ENCODE data around the gene DNTTIP2. TPM values are rescaled to one million over a fixed set of nuclear protein-coding genes. Genes with fewer than 3 reads are reported as not detected.

DNTTIP2 gene
- total and polyA plus RNA-seq, 9 of the 15 experiments (the other 6 are each of a cell fraction or from before 2014, with no cell fraction given), result 50.4 to 138 (median 97.0) TPM

DNA sequence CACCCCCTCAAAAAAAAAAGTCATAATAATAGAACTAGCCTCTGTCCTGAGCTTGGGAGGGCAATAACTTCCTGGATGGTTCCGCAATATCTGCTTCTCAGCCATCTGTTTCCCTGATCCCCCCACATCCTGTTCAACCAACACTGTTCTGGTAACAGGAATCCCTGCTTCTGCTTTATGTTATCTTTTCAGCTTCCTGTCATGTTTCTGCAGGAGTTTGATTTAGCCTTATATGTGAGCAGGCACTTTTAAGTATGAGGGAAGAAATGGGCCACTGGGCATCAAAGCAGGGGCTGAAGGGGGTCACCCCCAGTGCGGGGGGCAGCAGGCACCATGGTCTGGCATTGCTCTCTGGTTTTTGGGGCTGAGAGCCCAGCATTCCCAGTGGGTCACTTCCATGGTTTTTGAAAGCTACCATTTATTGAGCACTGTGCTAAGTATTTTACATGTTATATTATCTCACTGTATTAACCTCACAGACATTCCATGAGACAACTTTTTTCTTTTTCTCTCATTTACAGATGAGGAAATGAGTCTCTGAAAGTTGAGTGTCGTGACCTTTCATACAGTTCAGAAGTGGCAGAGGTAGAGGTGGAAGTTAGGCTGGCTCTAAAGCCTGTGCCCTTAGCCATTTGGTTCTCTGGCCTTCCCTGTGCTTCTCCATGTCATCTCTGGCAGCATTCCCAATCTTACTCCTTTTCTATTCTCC is 61.9 kb downstream of the DNTTIP2 start (continued):
- TF ChIP-seq, protein P1, sequence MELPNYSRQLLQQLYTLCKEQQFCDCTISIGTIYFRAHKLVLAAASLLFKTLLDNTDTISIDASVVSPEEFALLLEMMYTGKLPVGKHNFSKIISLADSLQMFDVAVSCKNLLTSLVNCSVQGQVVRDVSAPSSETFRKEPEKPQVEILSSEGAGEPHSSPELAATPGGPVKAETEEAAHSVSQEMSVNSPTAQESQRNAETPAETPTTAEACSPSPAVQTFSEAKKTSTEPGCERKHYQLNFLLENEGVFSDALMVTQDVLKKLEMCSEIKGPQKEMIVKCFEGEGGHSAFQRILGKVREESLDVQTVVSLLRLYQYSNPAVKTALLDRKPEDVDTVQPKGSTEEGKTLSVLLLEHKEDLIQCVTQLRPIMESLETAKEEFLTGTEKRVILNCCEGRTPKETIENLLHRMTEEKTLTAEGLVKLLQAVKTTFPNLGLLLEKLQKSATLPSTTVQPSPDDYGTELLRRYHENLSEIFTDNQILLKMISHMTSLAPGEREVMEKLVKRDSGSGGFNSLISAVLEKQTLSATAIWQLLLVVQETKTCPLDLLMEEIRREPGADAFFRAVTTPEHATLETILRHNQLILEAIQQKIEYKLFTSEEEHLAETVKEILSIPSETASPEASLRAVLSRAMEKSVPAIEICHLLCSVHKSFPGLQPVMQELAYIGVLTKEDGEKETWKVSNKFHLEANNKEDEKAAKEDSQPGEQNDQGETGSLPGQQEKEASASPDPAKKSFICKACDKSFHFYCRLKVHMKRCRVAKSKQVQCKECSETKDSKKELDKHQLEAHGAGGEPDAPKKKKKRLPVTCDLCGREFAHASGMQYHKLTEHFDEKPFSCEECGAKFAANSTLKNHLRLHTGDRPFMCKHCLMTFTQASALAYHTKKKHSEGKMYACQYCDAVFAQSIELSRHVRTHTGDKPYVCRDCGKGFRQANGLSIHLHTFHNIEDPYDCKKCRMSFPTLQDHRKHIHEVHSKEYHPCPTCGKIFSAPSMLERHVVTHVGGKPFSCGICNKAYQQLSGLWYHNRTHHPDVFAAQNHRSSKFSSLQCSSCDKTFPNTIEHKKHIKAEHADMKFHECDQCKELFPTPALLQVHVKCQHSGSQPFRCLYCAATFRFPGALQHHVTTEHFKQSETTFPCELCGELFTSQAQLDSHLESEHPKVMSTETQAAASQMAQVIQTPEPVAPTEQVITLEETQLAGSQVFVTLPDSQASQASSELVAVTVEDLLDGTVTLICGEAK (IDR thresholded peaks at IDR 0.05), result no peak
- TF ChIP-seq, protein P1 (CRISPR knock-in tag; IDR thresholded peaks at IDR 0.05), result no peak
- TF ChIP-seq, protein P2, sequence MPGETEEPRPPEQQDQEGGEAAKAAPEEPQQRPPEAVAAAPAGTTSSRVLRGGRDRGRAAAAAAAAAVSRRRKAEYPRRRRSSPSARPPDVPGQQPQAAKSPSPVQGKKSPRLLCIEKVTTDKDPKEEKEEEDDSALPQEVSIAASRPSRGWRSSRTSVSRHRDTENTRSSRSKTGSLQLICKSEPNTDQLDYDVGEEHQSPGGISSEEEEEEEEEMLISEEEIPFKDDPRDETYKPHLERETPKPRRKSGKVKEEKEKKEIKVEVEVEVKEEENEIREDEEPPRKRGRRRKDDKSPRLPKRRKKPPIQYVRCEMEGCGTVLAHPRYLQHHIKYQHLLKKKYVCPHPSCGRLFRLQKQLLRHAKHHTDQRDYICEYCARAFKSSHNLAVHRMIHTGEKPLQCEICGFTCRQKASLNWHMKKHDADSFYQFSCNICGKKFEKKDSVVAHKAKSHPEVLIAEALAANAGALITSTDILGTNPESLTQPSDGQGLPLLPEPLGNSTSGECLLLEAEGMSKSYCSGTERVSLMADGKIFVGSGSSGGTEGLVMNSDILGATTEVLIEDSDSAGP (CRISPR knock-in tag; IDR thresholded peaks at IDR 0.05), result no peak
- TF ChIP-seq MCM3 (IDR thresholded peaks at IDR 0.05) (no peak), ARID2 (IDR thresholded peaks at IDR 0.05) (no peak), CTBP1 (IDR thresholded peaks at IDR 0.05; ENCODE audit: borderline replicate concordance) (no peak; the same call in 1 of the 2 replicates), CBFA2T2 (conservative IDR thresholded peaks at IDR 0.05) (peak; percentile 71), POLR3A (IDR thresholded peaks at IDR 0.05; ENCODE audit: borderline replicate concordance, extremely low read depth, insufficient read depth, insufficient read length) (no peak), KLF6 (CRISPR knock-in tag; IDR thresholded peaks at IDR 0.05; ENCODE audit: borderline replicate concordance) (no peak)
- TF ChIP-seq, protein P3, sequence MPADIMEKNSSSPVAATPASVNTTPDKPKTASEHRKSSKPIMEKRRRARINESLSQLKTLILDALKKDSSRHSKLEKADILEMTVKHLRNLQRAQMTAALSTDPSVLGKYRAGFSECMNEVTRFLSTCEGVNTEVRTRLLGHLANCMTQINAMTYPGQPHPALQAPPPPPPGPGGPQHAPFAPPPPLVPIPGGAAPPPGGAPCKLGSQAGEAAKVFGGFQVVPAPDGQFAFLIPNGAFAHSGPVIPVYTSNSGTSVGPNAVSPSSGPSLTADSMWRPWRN (IDR thresholded peaks at IDR 0.05; ENCODE audit: low read depth), result no peak
- TF ChIP-seq, protein P4, sequence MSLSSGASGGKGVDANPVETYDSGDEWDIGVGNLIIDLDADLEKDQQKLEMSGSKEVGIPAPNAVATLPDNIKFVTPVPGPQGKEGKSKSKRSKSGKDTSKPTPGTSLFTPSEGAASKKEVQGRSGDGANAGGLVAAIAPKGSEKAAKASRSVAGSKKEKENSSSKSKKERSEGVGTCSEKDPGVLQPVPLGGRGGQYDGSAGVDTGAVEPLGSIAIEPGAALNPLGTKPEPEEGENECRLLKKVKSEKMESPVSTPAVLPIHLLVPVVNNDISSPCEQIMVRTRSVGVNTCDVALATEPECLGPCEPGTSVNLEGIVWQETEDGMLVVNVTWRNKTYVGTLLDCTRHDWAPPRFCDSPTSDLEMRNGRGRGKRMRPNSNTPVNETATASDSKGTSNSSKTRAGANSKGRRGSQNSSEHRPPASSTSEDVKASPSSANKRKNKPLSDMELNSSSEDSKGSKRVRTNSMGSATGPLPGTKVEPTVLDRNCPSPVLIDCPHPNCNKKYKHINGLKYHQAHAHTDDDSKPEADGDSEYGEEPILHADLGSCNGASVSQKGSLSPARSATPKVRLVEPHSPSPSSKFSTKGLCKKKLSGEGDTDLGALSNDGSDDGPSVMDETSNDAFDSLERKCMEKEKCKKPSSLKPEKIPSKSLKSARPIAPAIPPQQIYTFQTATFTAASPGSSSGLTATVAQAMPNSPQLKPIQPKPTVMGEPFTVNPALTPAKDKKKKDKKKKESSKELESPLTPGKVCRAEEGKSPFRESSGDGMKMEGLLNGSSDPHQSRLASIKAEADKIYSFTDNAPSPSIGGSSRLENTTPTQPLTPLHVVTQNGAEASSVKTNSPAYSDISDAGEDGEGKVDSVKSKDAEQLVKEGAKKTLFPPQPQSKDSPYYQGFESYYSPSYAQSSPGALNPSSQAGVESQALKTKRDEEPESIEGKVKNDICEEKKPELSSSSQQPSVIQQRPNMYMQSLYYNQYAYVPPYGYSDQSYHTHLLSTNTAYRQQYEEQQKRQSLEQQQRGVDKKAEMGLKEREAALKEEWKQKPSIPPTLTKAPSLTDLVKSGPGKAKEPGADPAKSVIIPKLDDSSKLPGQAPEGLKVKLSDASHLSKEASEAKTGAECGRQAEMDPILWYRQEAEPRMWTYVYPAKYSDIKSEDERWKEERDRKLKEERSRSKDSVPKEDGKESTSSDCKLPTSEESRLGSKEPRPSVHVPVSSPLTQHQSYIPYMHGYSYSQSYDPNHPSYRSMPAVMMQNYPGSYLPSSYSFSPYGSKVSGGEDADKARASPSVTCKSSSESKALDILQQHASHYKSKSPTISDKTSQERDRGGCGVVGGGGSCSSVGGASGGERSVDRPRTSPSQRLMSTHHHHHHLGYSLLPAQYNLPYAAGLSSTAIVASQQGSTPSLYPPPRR (CRISPR knock-in tag; IDR thresholded peaks at IDR 0.05; ENCODE audit: borderline replicate concordance), result no peak

Measured in K562 (cell line).